HepG2 (cell line): ENCODE data around the gene NAT9. TPM values are rescaled to one million over a fixed set of nuclear protein-coding genes. Genes with fewer than 3 reads are reported as not detected.

Source experiments
- FIP1L1 ChIP-seq: fragments of 200-400 bp; formaldehyde crosslinking; IDR thresholded peaks from 2 replicates; pipeline ENCODE4 v1.6.1; 2018; ENCODE audit warnings: low read depth, mild to moderate bottlenecking, low read length, moderate library complexity, borderline replicate concordance; ENCODE audit not compliant: insufficient read depth
- FOXJ3 ChIP-seq: sonication (generic); formaldehyde crosslinking; IDR thresholded peaks from 2 replicates; pipeline ENCODE4 v1.4.0; 2020; ENCODE audit warnings: missing genetic modification reagents, mild to moderate bottlenecking, borderline replicate concordance
- GATAD2A ChIP-seq: IDR thresholded peaks from 2 replicates; pipeline ENCODE4 v1.6.1; 2016
- LCORL ChIP-seq, 2 experiments: fragments of 450-650 bp in 1 of 2; sonication (generic) in 1 of 2; formaldehyde crosslinking in 1 of 2; IDR thresholded peaks; 2 replicates each; pipeline versions ENCODE4 v1.5.0 to v1.6.1; 2017 to 2020; ENCODE audit warnings: antibody characterized with exemption in 1 of 2, missing genetic modification reagents in 1 of 2
- MXI1 ChIP-seq: IDR thresholded peaks from 3 replicates; pipeline ENCODE4 v1.6.1; 2012; ENCODE audit warnings: low read depth, low read length, inconsistent platforms, borderline replicate concordance
- RBM39 ChIP-seq: fragments of 200-400 bp; formaldehyde crosslinking; IDR thresholded peaks from one replicate; pipeline ENCODE4 v1.6.1; 2018; ENCODE audit warnings: antibody characterized with exemption, mild to moderate bottlenecking, low read depth, low read length; ENCODE audit not compliant: poor library complexity, severe bottlenecking
- ZFY ChIP-seq: sonication (generic); formaldehyde crosslinking; IDR thresholded peaks from 2 replicates; pipeline ENCODE4 v1.4.0; 2020; ENCODE audit warnings: missing genetic modification reagents
- polyA plus RNA-seq, 8 experiments: library from polyadenylated mRNA; depleted of rRNA in 3 of 8; stranded (reverse) in 7 of 8; unstranded in 1 of 8; fragments of >200 nt; fragmentation: Illumina TruSeq in 4 of 8; extraction: Trizol in 4 of 8; gene quantifications; 2 replicates each; pipeline versions ENCODE4 v1.2.1 to v1.2.3, GENCODE V29; 2011 to 2016; ENCODE audit warnings: low read depth in 4 of 8, missing spikeins in 1 of 8, mixed read lengths in 1 of 8; ENCODE audit not compliant: insufficient read depth in 1 of 8
- total RNA-seq, 5 experiments: library from RNA; depleted of rRNA; stranded (reverse); fragments of >200 nt; fragmentation: Illumina TruSeq; extraction: Trizol; gene quantifications; 2 replicates each; pipeline ENCODE4 v1.2.3, GENCODE V29; 2016; ENCODE audit warnings: low read depth in 1 of 5
- TF ChIP-seq, protein P1 (sequence below): sonication (generic); formaldehyde crosslinking; IDR thresholded peaks from 2 replicates; pipeline ENCODE4 v1.5.0; 2020; ENCODE audit warnings: missing genetic modification reagents
- TF ChIP-seq, protein P2 (sequence below): sonication (generic); formaldehyde crosslinking; IDR thresholded peaks from 2 replicates; pipeline ENCODE4 v1.4.0; 2020; ENCODE audit warnings: missing genetic modification reagents
- TF ChIP-seq, protein P3 (sequence below): sonication (generic); formaldehyde crosslinking; IDR thresholded peaks from 2 replicates; pipeline ENCODE4 v1.4.0; 2020; ENCODE audit warnings: missing genetic modification reagents, borderline replicate concordance
- TF ChIP-seq, protein P4 (sequence below): sonication (generic); formaldehyde crosslinking; IDR thresholded peaks from 2 replicates; pipeline ENCODE4 v1.8.0; 2022; ENCODE audit warnings: missing genetic modification reagents, mild to moderate bottlenecking, borderline replicate concordance
- TF ChIP-seq, protein P5 (sequence below): sonication (generic); formaldehyde crosslinking; conservative IDR thresholded peaks from 2 replicates; pipeline ENCODE4 v1.8.0; 2022; ENCODE audit warnings: missing genetic modification reagents

NAT9 gene
- total and polyA plus RNA-seq, 2 of the 13 experiments (the other 11 are each of a cell fraction or from before 2014, with no cell fraction given): 39.7 to 44.2 TPM

DNA sequence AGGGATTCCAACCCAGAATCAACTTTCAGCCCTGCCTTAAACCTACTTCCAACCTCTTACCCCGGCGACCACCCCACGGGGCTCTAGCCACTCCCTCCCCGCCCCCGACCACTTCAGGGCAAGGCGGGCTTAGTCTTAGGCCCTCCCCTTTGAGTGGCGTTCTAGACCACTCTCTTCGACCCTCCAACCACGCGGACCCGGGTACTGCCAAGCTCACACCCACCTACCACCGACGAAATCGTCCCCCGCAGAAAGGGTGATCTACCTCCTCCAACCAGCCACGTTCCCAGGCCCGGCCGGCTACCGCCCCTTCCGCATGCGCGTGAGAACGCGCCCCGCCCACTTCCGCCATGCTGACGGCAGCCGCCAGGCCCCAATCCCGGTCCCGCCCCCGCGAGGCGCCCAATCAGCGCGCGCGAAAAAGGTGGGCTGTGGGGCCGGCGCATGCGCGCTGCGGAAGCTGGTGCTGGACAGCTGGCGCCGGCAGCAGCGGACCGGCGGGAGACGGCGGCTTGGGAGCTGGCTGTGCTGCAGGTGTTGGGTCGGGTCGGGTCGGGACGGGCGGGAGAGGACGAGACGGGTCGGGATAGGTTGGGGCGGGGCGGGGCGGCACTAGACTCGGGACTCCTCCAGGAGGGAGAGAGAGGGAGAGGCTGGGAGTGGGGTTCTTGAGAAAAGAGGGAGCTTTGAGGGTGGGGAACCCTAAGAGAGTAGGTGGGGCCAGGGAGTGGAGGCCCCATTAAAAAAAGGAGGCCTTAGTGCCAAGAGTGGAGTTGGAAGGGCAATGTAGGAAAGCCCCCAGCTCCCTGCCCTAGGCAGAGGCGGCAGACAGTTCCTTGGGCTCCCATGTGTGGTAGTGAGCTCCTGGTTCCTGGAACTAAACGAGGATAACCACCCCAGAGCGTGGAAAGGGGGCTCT, at the start of gene NAT9 (continued):
- TF ChIP-seq, protein P1, sequence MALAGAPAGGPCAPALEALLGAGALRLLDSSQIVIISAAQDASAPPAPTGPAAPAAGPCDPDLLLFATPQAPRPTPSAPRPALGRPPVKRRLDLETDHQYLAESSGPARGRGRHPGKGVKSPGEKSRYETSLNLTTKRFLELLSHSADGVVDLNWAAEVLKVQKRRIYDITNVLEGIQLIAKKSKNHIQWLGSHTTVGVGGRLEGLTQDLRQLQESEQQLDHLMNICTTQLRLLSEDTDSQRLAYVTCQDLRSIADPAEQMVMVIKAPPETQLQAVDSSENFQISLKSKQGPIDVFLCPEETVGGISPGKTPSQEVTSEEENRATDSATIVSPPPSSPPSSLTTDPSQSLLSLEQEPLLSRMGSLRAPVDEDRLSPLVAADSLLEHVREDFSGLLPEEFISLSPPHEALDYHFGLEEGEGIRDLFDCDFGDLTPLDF: peak; percentile 70; the same call in 1 of the 2 replicates
- peak; percentile 83 for TF ChIP-seq ZFY (CRISPR knock-in tag)
- TF ChIP-seq, protein P2, sequence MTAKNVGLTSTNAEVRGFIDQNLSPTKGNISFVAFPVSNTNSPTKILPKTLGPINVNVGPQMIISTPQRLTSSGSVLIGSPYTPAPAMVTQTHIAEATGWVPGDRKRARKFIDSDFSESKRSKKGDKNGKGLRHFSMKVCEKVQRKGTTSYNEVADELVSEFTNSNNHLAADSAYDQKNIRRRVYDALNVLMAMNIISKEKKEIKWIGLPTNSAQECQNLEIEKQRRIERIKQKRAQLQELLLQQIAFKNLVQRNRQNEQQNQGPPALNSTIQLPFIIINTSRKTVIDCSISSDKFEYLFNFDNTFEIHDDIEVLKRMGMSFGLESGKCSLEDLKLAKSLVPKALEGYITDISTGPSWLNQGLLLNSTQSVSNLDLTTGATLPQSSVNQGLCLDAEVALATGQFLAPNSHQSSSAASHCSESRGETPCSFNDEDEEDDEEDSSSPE: peak; percentile 93
- TF ChIP-seq, protein P3, sequence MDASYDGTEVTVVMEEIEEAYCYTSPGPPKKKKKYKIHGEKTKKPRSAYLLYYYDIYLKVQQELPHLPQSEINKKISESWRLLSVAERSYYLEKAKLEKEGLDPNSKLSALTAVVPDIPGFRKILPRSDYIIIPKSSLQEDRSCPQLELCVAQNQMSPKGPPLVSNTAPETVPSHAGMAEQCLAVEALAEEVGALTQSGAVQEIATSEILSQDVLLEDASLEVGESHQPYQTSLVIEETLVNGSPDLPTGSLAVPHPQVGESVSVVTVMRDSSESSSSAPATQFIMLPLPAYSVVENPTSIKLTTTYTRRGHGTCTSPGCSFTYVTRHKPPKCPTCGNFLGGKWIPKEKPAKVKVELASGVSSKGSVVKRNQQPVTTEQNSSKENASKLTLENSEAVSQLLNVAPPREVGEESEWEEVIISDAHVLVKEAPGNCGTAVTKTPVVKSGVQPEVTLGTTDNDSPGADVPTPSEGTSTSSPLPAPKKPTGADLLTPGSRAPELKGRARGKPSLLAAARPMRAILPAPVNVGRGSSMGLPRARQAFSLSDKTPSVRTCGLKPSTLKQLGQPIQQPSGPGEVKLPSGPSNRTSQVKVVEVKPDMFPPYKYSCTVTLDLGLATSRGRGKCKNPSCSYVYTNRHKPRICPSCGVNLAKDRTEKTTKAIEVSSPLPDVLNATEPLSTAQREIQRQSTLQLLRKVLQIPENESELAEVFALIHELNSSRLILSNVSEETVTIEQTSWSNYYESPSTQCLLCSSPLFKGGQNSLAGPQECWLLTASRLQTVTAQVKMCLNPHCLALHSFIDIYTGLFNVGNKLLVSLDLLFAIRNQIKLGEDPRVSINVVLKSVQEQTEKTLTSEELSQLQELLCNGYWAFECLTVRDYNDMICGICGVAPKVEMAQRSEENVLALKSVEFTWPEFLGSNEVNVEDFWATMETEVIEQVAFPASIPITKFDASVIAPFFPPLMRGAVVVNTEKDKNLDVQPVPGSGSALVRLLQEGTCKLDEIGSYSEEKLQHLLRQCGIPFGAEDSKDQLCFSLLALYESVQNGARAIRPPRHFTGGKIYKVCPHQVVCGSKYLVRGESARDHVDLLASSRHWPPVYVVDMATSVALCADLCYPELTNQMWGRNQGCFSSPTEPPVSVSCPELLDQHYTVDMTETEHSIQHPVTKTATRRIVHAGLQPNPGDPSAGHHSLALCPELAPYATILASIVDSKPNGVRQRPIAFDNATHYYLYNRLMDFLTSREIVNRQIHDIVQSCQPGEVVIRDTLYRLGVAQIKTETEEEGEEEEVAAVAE (CRISPR knock-in tag): peak; percentile 94
- TF ChIP-seq GATAD2A (CRISPR knock-in tag): peak; percentile 57
- TF ChIP-seq LCORL (IDR thresholded peaks at IDR 0.05): no peak
- TF ChIP-seq LCORL (CRISPR knock-in tag; IDR thresholded peaks at IDR 0.05): peak; percentile 79; the same call in 1 of the 2 replicates
- no peak for TF ChIP-seq FIP1L1
- TF ChIP-seq RBM39: no peak
- TF ChIP-seq, protein P4, sequence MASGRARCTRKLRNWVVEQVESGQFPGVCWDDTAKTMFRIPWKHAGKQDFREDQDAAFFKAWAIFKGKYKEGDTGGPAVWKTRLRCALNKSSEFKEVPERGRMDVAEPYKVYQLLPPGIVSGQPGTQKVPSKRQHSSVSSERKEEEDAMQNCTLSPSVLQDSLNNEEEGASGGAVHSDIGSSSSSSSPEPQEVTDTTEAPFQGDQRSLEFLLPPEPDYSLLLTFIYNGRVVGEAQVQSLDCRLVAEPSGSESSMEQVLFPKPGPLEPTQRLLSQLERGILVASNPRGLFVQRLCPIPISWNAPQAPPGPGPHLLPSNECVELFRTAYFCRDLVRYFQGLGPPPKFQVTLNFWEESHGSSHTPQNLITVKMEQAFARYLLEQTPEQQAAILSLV (CRISPR knock-in tag): peak; percentile 84; the same call in 1 of the 2 replicates
- TF ChIP-seq, protein P5, sequence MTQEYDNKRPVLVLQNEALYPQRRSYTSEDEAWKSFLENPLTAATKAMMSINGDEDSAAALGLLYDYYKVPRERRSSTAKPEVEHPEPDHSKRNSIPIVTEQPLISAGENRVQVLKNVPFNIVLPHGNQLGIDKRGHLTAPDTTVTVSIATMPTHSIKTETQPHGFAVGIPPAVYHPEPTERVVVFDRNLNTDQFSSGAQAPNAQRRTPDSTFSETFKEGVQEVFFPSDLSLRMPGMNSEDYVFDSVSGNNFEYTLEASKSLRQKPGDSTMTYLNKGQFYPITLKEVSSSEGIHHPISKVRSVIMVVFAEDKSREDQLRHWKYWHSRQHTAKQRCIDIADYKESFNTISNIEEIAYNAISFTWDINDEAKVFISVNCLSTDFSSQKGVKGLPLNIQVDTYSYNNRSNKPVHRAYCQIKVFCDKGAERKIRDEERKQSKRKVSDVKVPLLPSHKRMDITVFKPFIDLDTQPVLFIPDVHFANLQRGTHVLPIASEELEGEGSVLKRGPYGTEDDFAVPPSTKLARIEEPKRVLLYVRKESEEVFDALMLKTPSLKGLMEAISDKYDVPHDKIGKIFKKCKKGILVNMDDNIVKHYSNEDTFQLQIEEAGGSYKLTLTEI: no peak
- TF ChIP-seq FOXJ3: no peak
- peak; percentile 96; the same call in 2 of the 3 replicates for TF ChIP-seq MXI1
